ENCODE measurements around the gene SLC24A1. TPM values are rescaled to one million over a fixed set of nuclear protein-coding genes. Genes with fewer than 3 reads are reported as not detected.
"Not testable (repeated sequence)": the region's sequence is repeated elsewhere in the genome, so short reads cannot be mapped to it uniquely, and the experiment has no call there.

Gene SLC24A1
- total RNA-seq, 4 donors from 2014 or later = 5.8 to 11.5 (median 7.6) TPM

GRCh38 chr15:65603134-65603533 is 18.6 kb upstream of the SLC24A1 start:
- no peak for TF ChIP-seq CTCF (IDR thresholded peaks at IDR 0.05)
- ATAC-seq (ENCODE audit: low FRiP score) (no peak), DNase-seq (ENCODE audit: low spot score) (no peak)

- TF ChIP-seq CTCF (IDR thresholded peaks at IDR 0.05) = no peak
- ATAC-seq (ENCODE audit: low FRiP score) (no peak), DNase-seq (ENCODE audit: low spot score) (no peak)
Observed at GRCh38 chr15:65603559-65603958, 18.2 kb upstream of the SLC24A1 start.

GRCh38 chr15:65610871-65611718 is 10.6 kb upstream of the SLC24A1 start, which contains the start of gene INTS14:
TSS of gene INTS14 (minus strand) at chr15:65611131. CDS start at chr15:65607380, 3,751 bp downstream.
- ATAC-seq (ENCODE audit: low FRiP score) = peak; percentile 100
- DNase-seq (ENCODE audit: low spot score) = peak; percentile 90
- TF ChIP-seq CTCF (IDR thresholded peaks at IDR 0.05) = no peak

GRCh38 chr15:65611888-65612615 is 9.7 kb upstream of the SLC24A1 start:
- DNase-seq (ENCODE audit: low spot score) = no peak
- TF ChIP-seq CTCF (IDR thresholded peaks at IDR 0.05) = no peak
- ATAC-seq (ENCODE audit: low FRiP score) = no peak

- ATAC-seq (ENCODE audit: low FRiP score) = no peak
- TF ChIP-seq CTCF (IDR thresholded peaks at IDR 0.05) = no peak
Observed at GRCh38 chr15:65612616-65612946, 9.2 kb upstream of the SLC24A1 start.

GRCh38 chr15:65612949-65613744 is 8.6 kb upstream of the SLC24A1 start:
- DNase-seq (ENCODE audit: low spot score) (no peak), ATAC-seq (ENCODE audit: low FRiP score) (no peak)
- TF ChIP-seq CTCF (IDR thresholded peaks at IDR 0.05) = no peak

More at GRCh38 chr15:65612616-65612946, 9.2 kb upstream of the SLC24A1 start:
- no peak for DNase-seq (ENCODE audit: low spot score)

GRCh38 chr15:65615887-65616286 is 5.9 kb upstream of the SLC24A1 start:
- DNase-seq (ENCODE audit: low spot score); ATAC-seq (ENCODE audit: low FRiP score): not testable (repeated sequence)

All from omental fat pad (tissue), 4 donors.